Breast epithelium (tissue), 4 donors: ENCODE results near the gene CAPN1. TPM values are rescaled to one million over a fixed set of nuclear protein-coding genes. Genes with fewer than 3 reads are reported as not detected.
"Not testable (repeated sequence)": the region's sequence is repeated elsewhere in the genome, so short reads cannot be mapped to it uniquely, and the experiment has no call there.

Source experiments
- DNase-seq, 2 donors: peaks; one replicate each; pipeline ENCODE4 v3.0.0-alpha.2; 2019; ENCODE audit warnings: low spot score in 2 of 2
- H3K27ac ChIP-seq, 2 donors: fragments of 200-600 bp; sonication (generic) in 1 of 2; one replicate each; pipeline ENCODE4 v1.5.1; 2016 to 2019; ENCODE audit warnings: mild to moderate bottlenecking in 1 of 2
- H3K27me3 ChIP-seq, 2 donors: fragments of 200-600 bp; sonication (generic) in 1 of 2; one replicate each; pipeline versions ENCODE4 v1.5.1 to v1.6.0; 2017 to 2019; ENCODE audit warnings: control low read depth in 1 of 2, mild to moderate bottlenecking in 1 of 2
- H3K36me3 ChIP-seq: fragments of 200-600 bp; one replicate; pipeline ENCODE4 v1.5.1; 2019
- H3K4me1 ChIP-seq, 2 donors: fragments of 200-600 bp; sonication (generic); one replicate each; pipeline ENCODE4 v1.5.1; 2016 to 2019; ENCODE audit warnings: control low read depth in 1 of 2
- H3K4me3 ChIP-seq, 3 donors: fragments of 200-600 bp; sonication (generic); 1 replicate in 2 of 3; 2 replicates in 1 of 3; pipeline ENCODE4 v1.5.1; 2016 to 2019; ENCODE audit warnings: mild to moderate bottlenecking in 3 of 3, moderate library complexity in 2 of 3
- H3K9me3 ChIP-seq, 2 donors: fragments of 200-600 bp; sonication (generic) in 1 of 2; one replicate each; pipeline ENCODE4 v1.5.1; 2016 to 2019; ENCODE audit warnings: control low read depth in 1 of 2
- POLR2A ChIP-seq: fragments of 450-650 bp; IDR thresholded peaks from one replicate; pipeline ENCODE4 v1.6.1; 2016; ENCODE audit warnings: antibody characterized with exemption, mild to moderate bottlenecking, moderate library complexity
- POLR2AphosphoS5 ChIP-seq, 3 donors: sonication (generic); formaldehyde crosslinking; IDR thresholded peaks; one replicate each; pipeline ENCODE4 v1.6.1; 2017; ENCODE audit warnings: antibody characterized with exemption in 3 of 3
- intact Hi-C: fragments of 100-400 bp; cut with DNase I; formaldehyde crosslinking; loops from one replicate; pipeline ENCODE4 v1.15.1; 2023; ENCODE audit warnings: low total_unique reads
- total RNA-seq, 3 donors: library from RNA; depleted of rRNA; stranded (reverse); fragments of >200 nt; gene quantifications; one replicate each; pipeline ENCODE4 v1.1.0, GENCODE V29; 2016
- TF ChIP-seq, protein P1 (sequence below), 3 donors: fragments of 450-650 bp; IDR thresholded peaks; one replicate each; pipeline ENCODE4 v1.5.1; 2016 to 2017; ENCODE audit warnings: antibody characterized with exemption in 3 of 3, mild to moderate bottlenecking in 3 of 3, moderate library complexity in 3 of 3

CAPN1 gene
- total RNA-seq, 3 donors from 2014 or later = 112 to 167 (median 140) TPM

- no peaks in the 10 kb centered on the region for H3K36me3 ChIP-seq
- intact Hi-C loops = no loop called here
- no peak overlapping the region for H3K4me3 ChIP-seq
- H3K4me1 ChIP-seq = no peaks in the 10 kb centered on the region
- no peak for DNase-seq
- no peaks in the 10 kb centered on the region for H3K27me3 ChIP-seq
- H3K27ac ChIP-seq = no peak overlapping the region
- H3K9me3 ChIP-seq = no peaks in the 10 kb centered on the region
- TF ChIP-seq POLR2AphosphoS5 (IDR thresholded peaks at IDR 0.05) (no peak), POLR2A (no peak)
- TF ChIP-seq, protein P1, sequence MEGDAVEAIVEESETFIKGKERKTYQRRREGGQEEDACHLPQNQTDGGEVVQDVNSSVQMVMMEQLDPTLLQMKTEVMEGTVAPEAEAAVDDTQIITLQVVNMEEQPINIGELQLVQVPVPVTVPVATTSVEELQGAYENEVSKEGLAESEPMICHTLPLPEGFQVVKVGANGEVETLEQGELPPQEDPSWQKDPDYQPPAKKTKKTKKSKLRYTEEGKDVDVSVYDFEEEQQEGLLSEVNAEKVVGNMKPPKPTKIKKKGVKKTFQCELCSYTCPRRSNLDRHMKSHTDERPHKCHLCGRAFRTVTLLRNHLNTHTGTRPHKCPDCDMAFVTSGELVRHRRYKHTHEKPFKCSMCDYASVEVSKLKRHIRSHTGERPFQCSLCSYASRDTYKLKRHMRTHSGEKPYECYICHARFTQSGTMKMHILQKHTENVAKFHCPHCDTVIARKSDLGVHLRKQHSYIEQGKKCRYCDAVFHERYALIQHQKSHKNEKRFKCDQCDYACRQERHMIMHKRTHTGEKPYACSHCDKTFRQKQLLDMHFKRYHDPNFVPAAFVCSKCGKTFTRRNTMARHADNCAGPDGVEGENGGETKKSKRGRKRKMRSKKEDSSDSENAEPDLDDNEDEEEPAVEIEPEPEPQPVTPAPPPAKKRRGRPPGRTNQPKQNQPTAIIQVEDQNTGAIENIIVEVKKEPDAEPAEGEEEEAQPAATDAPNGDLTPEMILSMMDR (IDR thresholded peaks at IDR 0.05) = no peak
Observed at GRCh38 chr11:65241134-65241533, 59.4 kb downstream of the CAPN1 start.

GRCh38 chr11:65241692-65242091, 60.0 kb downstream of the CAPN1 start:
- no peaks in the 10 kb centered on the region for H3K9me3 ChIP-seq
- no peaks in the 10 kb centered on the region for H3K27me3 ChIP-seq
- intact Hi-C loops = no loop called here

GRCh38 chr11:65242389-65242788, 60.7 kb downstream of the CAPN1 start:
- no peaks in the 10 kb centered on the region for H3K27me3 ChIP-seq
- DNase-seq = no peak
- no peaks in the 10 kb centered on the region for H3K9me3 ChIP-seq
- no peak overlapping the region for H3K4me3 ChIP-seq
- H3K4me1 ChIP-seq = no peaks in the 10 kb centered on the region
- H3K27ac ChIP-seq = no peak overlapping the region
- intact Hi-C loops = no loop called here
- TF ChIP-seq POLR2A (no peak), POLR2AphosphoS5 (IDR thresholded peaks at IDR 0.05) (no peak)
- TF ChIP-seq, protein P1 (IDR thresholded peaks at IDR 0.05) = no peak
- no peaks in the 10 kb centered on the region for H3K36me3 ChIP-seq

More at GRCh38 chr11:65241692-65242091, 60.0 kb downstream of the CAPN1 start:
- no peak for DNase-seq
- H3K4me3 ChIP-seq = no peak overlapping the region
- no peak overlapping the region for H3K27ac ChIP-seq
- TF ChIP-seq POLR2A (no peak), POLR2AphosphoS5 (IDR thresholded peaks at IDR 0.05) (no peak)
- TF ChIP-seq, protein P1 (IDR thresholded peaks at IDR 0.05) = no peak
- no peaks in the 10 kb centered on the region for H3K4me1 ChIP-seq
- no peaks in the 10 kb centered on the region for H3K36me3 ChIP-seq

DNA sequence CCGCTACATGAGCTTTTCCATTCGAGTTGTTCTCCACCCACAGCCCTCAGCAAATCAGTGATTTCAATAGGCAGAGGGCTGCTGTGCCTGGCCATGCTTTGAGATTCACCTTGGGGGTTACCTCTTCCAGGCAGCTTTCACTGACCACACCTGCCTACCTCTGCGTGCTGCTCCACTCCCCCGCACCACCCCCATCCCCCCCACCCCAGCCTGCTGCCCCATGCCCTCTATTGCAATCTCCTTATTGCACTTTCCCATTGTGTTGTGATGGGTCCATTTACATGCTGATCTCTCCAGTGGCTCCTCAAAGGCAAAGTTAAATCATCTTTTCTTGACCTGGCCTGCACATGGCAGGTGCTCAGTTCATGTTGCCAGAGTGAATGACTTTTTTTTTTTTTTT, 62.1 kb downstream of the CAPN1 start:
- TF ChIP-seq, protein P1 (IDR thresholded peaks at IDR 0.05) = no peak
- no peak for TF ChIP-seq POLR2A
- TF ChIP-seq POLR2AphosphoS5 (IDR thresholded peaks at IDR 0.05) = no peak
- no peaks in the 10 kb centered on the region for H3K4me1 ChIP-seq
- intact Hi-C loops = no loop called here
- no peaks in the 10 kb centered on the region for H3K27me3 ChIP-seq
- no peaks in the 10 kb centered on the region for H3K9me3 ChIP-seq
- H3K4me3 ChIP-seq = no peak overlapping the region
- H3K27ac ChIP-seq = no peak overlapping the region
- no peaks in the 10 kb centered on the region for H3K36me3 ChIP-seq
- DNase-seq = no peak

DNA sequence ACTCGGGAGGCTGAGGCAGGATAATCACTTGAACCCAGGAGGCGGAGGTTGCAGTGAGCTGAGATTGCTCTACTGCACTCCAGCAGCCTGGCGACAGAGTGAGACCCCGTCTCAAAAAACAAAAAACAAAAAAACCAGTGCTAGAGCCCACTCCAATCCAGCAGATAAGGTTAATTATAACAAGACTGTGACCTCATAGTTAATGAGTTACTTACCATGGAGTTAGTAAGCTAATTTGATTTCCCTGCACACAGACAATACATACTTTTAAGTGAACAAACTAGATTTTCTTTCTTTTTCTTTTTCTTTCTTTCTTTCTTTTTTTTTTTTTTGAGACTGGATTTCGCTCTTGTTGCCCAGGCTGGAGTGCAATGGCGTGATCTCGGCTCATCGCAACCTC, 63.3 kb downstream of the CAPN1 start:
- H3K9me3 ChIP-seq, H3K27me3 ChIP-seq, intact Hi-C loops, H3K27ac ChIP-seq, DNase-seq, H3K4me3 ChIP-seq, H3K36me3 ChIP-seq, H3K4me1 ChIP-seq: not testable (repeated sequence)

DNA sequence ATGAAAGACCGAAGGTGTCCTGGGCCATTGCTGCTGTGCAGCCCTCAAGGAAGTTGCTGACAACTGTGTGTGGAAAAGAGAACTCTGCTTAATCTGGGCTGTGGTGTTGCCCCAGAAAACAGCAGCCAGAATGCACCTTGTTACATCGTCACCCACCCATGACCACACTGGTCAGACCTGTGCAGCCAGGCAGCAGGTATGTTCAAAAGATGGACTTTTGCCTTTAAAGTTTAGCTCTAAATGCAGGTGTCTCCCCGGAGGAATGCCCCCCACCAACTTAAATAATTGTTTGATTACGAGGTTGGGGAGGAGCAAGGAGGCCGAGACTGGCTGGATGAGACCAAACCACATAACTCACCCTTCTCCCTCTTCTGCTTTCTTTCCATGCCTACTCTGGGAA, 64.8 kb downstream of the CAPN1 start:
- no peak for TF ChIP-seq POLR2AphosphoS5 (IDR thresholded peaks at IDR 0.05)
- TF ChIP-seq, protein P1 (IDR thresholded peaks at IDR 0.05) = no peak
- no peak for TF ChIP-seq POLR2A
- Histone ChIP-seq H3K4me1 (no peaks in the 10 kb centered on the region), H3K27ac (no peak overlapping the region), H3K36me3 (no peaks in the 10 kb centered on the region), H3K4me3 (no peak overlapping the region), H3K9me3 (no peaks in the 10 kb centered on the region), H3K27me3 (no peaks in the 10 kb centered on the region)
- intact Hi-C loops = no loop called here
- no peak for DNase-seq

DNA sequence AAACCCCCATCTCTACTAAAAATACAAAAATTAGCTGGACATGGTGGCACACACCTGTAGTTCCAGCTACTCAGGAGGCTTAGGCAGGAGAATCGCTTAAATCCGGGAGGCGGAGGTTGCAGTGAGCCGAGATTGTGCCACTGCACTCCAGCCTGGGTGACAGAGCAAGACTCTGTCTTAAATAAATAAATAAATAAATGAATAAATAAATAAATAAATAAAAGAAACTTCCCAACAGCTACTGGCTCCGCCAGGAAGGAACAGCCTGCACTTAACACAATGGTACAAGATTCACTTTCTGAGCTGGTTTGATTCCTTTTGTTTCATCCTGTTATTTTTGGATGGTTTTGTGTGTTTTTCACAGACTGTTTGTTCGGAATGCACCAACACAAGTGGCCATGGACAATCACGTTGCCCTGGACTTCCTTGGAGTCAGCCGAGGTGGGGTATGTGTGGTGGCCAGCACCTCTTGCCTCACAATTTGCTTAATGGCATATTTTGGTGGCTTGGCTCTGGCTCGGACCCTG, 66.5 kb downstream of the CAPN1 start:
- H3K4me1 ChIP-seq, DNase-seq, intact Hi-C loops, H3K9me3 ChIP-seq, H3K4me3 ChIP-seq, H3K27ac ChIP-seq, H3K27me3 ChIP-seq, H3K36me3 ChIP-seq: not testable (repeated sequence)
